GM19035 (cell line): ENCODE measurements around the gene ABCC3.

Experiments used
- ATAC-seq: cut with Tn5 transposase; IDR thresholded peaks from one replicate; pipeline ENCODE4 v1.9.1; 2021; ENCODE audit not compliant: unreplicated experiment

Gene ABCC3, protein sequence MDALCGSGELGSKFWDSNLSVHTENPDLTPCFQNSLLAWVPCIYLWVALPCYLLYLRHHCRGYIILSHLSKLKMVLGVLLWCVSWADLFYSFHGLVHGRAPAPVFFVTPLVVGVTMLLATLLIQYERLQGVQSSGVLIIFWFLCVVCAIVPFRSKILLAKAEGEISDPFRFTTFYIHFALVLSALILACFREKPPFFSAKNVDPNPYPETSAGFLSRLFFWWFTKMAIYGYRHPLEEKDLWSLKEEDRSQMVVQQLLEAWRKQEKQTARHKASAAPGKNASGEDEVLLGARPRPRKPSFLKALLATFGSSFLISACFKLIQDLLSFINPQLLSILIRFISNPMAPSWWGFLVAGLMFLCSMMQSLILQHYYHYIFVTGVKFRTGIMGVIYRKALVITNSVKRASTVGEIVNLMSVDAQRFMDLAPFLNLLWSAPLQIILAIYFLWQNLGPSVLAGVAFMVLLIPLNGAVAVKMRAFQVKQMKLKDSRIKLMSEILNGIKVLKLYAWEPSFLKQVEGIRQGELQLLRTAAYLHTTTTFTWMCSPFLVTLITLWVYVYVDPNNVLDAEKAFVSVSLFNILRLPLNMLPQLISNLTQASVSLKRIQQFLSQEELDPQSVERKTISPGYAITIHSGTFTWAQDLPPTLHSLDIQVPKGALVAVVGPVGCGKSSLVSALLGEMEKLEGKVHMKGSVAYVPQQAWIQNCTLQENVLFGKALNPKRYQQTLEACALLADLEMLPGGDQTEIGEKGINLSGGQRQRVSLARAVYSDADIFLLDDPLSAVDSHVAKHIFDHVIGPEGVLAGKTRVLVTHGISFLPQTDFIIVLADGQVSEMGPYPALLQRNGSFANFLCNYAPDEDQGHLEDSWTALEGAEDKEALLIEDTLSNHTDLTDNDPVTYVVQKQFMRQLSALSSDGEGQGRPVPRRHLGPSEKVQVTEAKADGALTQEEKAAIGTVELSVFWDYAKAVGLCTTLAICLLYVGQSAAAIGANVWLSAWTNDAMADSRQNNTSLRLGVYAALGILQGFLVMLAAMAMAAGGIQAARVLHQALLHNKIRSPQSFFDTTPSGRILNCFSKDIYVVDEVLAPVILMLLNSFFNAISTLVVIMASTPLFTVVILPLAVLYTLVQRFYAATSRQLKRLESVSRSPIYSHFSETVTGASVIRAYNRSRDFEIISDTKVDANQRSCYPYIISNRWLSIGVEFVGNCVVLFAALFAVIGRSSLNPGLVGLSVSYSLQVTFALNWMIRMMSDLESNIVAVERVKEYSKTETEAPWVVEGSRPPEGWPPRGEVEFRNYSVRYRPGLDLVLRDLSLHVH (N-terminal part only)

DNA sequence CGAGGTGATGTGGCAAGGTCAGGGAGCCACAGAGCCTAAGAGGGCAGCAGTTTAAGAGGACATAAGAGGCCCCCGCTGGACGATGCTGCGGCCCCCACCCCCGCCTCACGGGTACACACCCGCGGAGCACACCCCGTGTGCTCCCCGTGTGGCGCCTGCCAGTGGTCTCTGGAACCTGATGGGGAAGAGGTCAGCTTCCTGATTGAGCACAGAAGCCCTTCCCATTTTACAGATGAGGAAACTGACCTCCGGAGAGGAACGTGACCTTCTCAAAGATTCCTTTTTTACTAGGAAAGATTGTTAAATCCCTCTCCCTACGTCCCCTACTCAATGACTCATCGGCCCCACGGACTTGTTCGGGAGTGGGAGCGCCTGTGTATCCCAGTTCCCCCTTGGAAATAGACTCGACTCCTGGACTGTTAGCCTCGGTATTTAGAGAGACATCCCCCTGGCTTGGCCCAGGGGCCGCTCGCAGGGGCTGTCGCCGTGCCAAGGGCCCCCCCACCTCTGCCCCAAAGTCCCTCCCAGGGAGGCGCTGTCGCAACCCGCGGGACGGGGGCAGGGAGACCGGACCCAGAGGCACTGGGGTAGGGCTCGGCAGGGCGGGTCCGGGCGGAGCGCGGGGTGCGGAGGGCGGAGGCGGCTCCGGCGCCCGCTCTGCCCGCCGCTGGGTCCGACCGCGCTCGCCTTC is at the start of gene ABCC3:
TSS of gene ABCC3 (plus strand) at position 658 of the 691 bp plus-strand sequence. CDS start 56 bp downstream, outside the sequence.
- ATAC-seq: no peak

DNA sequence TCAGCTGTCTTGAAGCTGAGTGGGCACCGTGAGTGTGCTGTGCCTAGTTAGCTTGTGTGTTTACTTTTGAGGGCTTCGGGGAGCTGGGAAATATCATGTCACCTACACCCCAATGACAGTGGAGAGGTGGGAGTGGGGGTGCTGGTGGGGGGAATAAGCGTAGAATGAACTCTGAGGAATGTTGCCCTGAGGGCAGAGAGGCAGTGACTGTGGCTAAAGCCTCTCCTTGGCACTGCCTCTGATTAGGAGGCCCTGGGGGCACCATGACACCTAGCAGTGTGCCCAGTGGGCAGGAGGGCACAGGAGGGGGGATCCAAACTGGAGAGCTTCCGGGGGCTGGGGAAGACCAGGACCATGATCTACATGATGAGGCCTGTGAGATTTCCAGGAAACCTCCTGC is 49.3 kb upstream of the ABCC3 start:
- no peak for ATAC-seq

DNA sequence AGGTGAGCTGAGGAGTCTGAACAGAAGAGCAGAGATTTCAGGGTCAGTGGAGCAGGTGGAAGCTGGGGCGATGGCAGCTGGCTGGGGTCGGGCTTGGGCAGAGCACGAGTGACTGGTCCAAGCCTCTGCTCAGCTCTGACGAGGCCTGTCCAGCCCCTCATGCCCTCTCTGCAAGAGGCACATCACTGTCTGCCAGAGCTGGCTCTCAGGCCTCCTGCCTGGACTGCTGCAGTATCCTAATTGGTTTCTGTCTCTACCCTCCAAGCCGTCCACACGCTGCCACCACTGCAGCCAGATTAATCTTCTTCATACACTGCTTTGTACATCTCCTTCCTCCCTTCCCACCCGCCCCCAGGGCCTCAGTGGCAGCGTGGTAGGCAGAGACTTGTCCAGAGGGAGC is 48.8 kb upstream of the ABCC3 start:
- no peak for ATAC-seq

DNA sequence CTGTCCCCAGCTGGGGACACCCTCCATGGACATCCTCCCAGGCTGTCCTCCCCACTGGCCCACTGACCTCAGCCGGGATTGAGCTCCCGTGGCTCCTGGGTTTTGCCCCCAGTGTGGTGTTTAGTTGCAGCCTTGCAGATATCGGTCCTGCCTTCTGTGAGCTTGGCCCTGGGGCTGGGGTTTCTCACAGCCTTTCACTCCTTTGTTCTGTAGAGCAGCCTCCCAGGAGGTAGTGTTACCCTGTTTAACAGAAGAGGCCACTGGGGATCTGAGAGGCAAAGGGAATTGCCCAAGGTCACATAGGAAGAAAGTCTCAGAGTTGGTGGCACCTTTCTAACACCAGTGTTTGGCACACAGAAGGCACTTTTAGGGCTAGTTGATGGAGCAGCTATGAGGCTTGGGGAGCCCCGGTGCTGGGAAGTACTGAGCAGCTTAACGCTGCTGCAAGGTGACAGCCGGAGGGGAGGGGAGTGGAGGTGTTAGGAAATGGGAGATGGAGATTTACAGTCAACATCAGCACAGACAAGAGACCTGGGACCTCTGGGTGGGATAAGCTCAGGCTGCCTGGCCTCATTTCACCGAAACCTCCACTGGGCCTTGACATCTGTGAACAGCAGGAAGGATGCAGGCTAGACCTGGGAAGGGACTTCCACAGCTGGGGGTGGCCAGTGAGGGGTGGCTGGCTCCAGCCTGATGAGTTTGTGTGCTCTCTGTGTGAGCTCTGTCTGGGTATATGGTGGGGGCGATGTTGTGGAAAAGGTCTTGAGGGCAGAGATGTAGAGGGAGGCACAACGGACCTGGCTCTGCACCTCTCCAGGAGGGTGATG is 48.0 kb upstream of the ABCC3 start:
- ATAC-seq: no peak

DNA sequence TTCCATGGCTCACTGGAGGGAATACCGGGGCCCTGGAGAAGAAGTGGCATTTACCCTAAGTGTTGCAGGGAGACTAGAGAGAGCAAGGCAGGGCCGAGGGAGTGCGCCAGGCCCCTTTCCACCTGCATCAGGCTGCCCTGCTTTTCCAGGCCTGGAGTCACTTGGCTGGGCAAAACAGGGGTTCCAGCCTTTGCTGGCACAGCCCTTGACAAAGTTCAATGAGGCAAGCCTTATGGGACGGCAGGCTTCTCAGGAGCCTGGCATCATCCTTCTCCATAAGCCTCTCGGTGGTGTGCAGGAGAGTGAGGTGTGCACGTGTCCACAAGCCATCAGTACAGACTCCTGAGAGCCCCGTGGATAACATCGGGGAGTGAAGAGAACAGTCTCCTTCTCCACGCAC is 47.1 kb upstream of the ABCC3 start:
- ATAC-seq: no peak

DNA sequence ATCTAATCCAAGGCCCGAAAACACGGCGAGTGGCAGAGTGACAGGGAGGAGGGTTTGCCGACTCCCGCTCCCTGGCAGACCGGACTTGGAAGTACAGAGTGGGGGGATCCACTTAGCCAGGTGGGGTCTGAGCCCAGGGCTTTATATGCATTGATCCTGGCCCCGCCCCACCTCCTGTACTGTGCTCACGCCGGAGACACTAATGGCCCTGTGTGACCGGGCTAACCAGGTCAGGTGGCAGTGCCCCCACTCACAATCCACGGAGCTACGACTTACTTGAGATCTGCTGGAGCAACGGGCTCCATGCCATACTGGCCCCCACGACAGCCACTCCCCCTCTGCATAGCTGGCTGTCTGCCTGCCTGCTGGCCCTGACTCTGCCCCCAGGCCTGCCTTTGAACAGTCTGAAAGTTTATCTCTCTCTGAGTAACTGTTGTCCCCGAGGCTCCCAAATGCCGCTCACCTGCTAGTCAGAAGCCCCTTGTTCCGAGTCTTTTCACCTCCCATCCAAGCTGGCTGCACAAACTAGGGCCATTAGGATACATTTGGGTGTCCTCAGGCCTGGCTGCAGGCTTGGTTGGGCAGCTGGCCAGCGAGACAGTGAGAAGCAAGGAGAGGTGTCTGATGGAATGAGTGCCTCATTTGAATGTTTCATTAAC is 46.2 kb upstream of the ABCC3 start:
- ATAC-seq: no peak

DNA sequence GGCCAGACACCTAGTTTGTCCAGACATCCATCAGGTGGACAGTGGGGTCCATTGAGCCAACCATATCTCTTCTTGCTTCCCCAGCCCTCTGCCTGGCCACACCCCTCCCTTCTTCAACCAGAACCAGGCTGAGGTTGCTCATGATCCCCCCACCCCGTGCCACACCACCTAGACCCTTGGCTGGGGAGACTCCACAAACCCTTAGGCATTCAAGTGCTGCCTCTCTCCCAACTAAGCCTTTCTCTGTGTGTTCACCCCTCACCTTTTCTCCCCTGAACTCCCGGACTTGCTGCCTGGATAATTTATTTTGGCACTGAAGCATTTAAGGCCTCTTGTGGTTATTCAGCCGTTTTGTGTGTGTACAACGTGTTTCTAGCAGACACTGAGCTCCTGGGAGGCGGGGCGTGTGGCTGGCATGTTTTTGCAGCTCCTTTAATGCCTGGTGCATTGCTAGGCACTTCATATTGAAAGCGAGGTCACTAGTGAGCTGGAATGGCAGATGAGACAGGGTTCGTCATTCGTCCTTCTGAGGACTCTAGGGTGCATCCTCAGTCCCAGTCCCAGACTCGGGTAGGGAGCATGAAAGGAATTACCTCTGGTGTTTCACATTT is 45.5 kb upstream of the ABCC3 start:
- no peak for ATAC-seq

DNA sequence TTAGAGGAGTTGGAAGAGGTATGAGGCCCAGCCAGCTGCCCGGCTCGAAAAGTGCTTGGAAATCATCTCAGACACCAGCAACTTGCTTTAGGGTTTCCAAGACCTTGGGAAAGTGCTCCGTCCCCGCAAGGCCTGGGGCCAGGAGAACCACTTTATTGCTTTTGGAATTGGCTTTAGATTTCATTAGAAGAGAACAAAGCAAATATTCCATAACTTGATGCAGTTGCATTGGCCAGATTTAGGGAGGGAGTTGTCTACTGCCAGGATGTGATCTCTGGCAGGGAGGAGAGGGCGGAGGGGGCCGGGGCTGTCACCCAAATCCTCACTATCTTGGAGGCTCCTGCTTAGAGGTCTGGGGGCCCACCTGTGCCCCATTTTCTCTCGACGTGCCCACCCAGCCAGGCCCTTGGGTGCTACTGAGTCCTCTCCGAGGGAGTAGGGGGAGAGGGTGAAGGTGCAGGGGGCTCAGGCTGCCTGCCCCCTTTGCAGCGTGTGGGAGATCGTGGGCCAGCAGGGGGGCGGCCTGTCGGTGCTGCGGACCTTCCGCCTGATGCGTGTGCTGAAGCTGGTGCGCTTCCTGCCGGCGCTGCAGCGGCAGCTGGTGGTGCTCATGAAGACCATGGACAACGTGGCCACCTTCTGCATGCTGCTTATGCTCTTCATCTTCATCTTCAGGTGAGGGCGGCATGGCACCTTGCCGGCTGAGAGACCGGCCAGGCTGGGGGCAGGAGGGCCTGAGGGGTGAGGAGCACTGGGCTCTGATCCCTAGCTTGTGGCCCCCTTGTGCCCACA is 43.5 kb upstream of the ABCC3 start:
- ATAC-seq: no peak

DNA sequence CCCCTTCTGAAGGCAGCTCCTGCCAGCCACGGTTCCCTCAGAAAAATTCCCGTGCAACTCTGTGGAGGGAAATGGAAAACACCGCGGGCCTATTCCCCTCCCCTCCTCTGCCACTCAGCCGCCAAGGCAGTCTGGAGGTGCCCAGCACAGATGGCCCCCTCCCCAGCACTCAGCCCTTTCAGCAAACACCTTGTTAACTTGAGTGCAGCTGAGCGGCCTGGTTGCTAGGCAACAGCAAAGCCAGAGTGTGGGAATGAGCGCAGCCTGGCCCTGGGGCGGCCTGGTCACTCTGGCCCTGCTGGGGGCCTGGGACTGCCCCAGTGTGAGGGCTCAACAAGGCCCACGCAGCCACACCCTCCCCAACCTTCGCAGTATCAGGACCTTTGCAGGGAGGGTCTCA is 41.4 kb upstream of the ABCC3 start:
- no peak for ATAC-seq

DNA sequence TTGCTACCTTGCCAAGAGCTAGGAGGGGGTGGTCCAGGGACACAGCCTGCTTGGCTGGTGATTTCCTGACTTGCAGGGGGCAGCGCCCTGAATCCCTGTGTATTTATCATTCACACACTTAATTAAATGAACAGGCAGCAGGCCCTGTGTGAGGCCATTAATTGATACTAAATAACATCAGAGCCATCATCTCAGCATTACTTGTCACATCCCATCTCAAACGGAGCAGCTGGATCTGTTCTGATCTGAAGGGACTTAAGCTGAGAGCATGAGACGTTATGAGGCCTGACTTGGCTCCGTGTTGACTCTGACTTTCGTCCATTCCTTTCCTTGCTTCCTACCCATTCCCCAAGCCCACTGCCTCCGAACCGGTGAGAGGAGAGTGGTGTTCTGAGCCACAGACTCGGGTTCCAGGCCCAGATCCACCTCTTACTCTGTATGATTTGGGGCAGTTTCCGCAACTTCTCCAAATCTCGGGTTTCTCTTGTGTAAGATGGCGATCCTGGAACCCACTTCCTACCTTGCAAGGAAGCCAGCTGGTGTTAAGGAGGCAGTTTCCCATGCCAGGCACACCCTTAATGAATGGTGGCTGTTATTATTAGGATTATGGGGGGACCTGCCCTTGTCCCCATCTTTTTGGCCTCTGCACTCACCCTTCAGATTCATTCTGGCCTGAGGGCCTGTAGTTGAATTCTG is 40.4 kb upstream of the ABCC3 start:
- ATAC-seq: no peak

DNA sequence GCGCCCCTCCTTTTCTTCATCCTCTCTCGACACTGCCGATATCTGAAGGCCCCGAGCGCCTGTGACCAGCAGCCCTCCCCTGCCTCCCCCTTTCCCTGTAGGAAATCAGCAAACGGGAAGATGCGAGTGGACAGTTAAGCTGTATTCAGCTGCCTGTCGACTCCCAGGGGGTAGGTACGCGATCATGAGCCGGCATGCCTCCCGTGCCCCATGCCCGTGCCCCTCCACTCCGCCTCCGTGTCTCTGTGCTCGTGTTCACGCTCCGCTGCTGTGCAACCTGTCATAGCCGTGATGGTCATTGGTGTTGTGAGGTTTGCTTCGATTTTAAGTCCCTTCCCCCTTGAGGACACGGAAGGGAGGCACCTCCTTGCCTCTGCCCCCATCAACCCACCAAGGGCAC is 39.8 kb upstream of the ABCC3 start:
- no peak for ATAC-seq

DNA sequence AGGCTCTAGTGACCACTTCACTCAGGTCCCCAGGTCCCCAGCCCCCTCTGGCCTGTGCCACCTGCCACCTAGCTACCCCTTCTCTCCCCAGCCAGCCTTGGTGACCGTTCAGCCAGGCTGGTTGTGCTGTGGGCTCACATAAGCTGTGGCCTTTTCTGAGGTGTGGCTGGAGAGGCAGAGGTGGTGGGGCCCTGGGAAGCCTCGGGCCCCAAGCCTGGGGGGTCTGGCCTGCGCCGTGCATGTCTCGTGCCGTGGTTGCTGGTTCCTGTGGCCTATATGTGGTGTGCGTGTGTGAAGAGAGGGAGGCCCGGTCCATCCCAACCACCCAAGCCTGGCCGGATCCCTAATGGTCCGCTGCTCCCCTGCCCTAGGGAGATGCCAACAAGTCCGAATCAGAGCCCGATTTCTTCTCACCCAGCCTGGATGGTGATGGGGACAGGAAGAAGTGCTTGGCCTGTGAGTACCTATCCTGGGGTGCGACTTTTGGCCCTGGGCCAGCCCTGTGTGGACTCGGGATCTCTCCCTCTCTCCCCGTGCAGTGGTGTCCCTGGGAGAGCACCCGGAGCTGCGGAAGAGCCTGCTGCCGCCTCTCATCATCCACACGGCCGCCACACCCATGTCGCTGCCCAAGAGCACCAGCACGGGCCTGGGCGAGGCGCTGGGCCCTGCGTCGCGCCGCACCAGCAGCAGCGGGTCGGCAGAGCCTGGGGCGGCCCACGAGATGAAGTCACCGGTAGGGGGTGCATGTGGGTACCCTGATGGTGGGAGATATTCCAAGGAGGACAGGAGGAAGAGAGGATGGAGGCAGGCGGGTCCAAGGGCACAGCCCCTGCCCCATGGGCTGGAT is 38.3 kb upstream of the ABCC3 start:
- no peak for ATAC-seq

DNA sequence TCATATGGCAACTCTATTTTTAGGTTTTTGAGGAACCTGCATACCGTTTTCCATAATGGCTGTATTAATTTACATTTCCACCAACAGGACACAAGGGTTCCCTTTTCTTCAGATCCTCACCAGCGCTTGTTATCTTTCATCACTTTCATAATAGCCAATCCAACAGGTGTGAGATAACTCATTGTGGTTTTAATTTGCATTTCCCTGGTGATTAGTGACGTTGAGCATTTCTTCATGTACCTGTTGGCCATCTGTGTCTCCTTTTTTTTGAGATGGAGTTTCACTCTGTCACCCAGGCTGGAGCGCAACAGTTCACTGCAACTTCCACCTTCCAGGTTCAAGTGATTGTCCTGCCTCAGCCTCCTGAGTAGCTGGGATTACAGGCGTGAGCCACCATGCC is 36.2 kb upstream of the ABCC3 start:
- ATAC-seq: no peak

DNA sequence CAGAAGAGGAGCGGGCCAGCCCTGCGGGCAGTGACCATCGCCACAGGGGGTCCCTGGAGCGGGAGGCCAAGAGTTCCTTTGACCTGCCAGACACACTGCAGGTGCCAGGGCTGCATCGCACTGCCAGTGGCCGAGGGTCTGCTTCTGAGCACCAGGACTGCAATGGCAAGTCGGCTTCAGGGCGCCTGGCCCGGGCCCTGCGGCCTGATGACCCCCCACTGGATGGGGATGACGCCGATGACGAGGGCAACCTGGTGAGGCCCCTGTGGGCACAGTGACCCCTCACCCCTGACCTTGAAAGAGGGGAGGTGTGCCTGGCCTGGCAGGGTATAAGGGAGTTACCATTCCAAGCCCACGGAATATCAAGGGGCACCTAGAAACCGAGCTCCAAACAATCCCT is 35.1 kb upstream of the ABCC3 start:
- ATAC-seq: no peak

DNA sequence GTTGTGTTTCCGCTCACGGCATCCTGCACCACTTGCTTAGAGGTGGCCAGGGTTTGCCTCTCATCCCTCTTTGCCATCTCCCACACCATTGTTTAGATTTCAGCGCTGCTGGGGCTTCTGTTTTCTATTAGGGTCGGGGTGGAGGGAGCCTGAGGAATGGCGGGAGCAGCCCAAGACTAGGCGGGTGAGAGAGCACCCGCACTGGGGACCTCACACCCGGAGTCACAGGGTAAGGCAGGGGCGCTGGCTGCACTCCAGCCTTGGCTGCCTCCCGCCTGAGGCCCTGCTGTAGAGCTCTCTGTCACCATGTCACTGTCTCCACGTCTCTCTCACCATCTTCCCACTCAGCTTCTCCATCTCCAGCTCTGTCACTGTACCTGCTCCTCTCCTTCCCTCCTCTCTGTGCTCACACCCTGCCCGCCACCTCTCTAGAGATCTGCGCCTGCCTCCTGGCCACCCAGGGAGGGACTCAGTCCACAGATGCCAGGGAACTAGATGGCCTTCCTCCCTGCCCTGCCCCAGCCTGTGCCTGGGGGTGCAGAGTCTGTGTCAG is 32.8 kb upstream of the ABCC3 start:
- no peak for ATAC-seq

DNA sequence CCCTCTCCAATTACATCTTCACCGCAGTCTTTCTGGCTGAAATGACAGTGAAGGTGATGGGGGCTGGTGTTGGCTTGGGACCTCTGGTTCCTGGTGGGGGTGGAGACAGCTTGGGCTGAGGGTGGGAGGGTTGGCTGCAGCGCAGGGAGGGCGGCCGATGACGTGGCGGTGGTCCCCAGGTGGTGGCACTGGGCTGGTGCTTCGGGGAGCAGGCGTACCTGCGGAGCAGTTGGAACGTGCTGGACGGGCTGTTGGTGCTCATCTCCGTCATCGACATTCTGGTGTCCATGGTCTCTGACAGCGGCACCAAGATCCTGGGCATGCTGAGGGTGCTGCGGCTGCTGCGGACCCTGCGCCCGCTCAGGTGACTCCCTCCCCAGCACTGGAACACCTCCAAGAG is 31.8 kb upstream of the ABCC3 start:
- no peak for ATAC-seq
